Measurements from ENCODE around the gene ASTN2.

The ASTN2 gene

DNA sequence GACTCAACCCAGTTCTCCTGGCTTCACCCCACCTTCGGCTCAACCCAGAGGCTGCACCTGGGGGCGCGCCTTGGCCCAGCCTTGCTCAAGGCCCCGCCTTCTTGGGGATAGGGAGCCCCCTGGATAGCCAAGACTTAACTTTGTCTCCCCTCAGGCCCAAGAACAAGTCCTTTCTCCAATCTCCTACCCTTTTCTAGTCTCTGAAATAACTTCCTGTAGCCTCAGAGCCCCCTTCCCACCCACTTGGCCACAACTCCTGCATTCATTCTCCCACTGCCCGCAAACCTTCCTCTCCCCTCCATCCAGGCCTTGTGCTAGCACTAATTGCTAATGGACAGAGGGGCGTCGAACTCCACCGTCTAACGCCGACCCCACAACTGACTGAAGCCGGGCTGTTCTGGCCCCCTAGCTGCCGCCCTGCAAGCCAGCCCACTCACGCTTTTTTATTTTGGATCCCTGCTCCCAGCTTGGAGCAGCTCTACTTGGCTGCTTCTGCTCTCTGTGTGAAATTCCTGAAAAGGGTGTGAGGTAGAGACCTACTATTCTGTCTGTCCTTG is 579 bp upstream of the ASTN2 start:
- no peak for DNase-seq (ENCODE audit: low spot score)
- no peak for TF ChIP-seq CTCF (IDR thresholded peaks at IDR 0.05)
- Histone ChIP-seq H3K4me3 (peak overlapping the region; percentile 71), H3K27ac (no peak overlapping the region)

DNA sequence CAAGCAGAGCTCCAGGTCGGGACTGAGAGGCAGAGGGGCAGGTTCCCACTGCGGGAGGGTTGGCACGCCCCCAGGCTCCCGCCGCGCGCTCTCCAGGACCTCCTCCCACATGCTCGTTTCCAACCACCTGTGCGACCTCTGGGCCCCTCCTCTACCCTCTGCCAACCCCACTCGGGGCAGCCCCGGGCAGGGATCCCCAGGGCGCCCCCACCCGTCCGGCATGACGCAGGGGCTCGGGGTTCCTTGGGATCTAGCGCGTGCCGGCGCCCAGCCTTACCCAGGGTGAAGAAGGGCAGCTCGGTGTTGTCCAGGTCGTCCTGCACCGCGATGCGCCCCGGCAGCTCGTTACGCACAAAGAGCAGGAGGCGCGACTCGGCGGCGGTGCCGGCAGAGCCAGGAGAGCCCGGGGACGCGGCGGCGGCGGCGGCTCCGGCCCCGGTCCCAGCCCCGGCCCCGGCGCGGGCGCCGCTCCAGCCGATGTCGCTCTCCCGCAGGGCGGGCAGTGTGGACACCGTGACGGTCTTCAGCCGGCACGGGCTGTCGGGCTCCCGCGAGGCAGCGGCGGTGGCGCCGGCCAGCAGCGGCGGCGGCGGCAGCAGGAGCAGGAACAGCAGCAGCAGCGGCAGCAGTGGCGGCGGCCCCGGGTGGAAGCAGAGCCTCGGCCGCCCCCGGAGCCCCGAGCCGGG is 494 bp downstream of the ASTN2 start:
- no peak for TF ChIP-seq CTCF (IDR thresholded peaks at IDR 0.05)
- Histone ChIP-seq H3K27ac (no peak overlapping the region), H3K4me3 (peak overlapping the region; percentile 71)
- DNase-seq (ENCODE audit: low spot score) = no peak

GRCh38 chr9:117413346-117414219 is 1.3 kb downstream of the ASTN2 start:
- no peak for TF ChIP-seq CTCF (IDR thresholded peaks at IDR 0.05)
- Histone ChIP-seq H3K27ac (no peak overlapping the region), H3K4me3 (peak overlapping the region; percentile 71)
- DNase-seq (ENCODE audit: low spot score) = no peak

- Histone ChIP-seq H3K27ac (no peak overlapping the region), H3K4me3 (no peak overlapping the region)
Measured at GRCh38 chr9:117412841-117413240, 2.0 kb downstream of the ASTN2 start.

GRCh38 chr9:117412006-117412715 is 2.7 kb downstream of the ASTN2 start:
- no peak for TF ChIP-seq CTCF (IDR thresholded peaks at IDR 0.05)
- H3K4me3 ChIP-seq = no peak overlapping the region
- H3K27ac ChIP-seq = no peak overlapping the region
- no peak for DNase-seq (ENCODE audit: low spot score)

More at GRCh38 chr9:117412841-117413240, 2.0 kb downstream of the ASTN2 start:
- DNase-seq (ENCODE audit: low spot score) = no peak
- TF ChIP-seq CTCF (IDR thresholded peaks at IDR 0.05) = no peak

GRCh38 chr9:117411547-117411946 is 3.3 kb downstream of the ASTN2 start:
- no peak for DNase-seq (ENCODE audit: low spot score)
- peak; percentile 23 for TF ChIP-seq CTCF (IDR thresholded peaks at IDR 0.05)
- Histone ChIP-seq H3K4me3 (no peak overlapping the region), H3K27ac (no peak overlapping the region)
